ENCODE measurements around the gene SART1. TPM values are rescaled to one million over a fixed set of nuclear protein-coding genes. Genes with fewer than 3 reads are reported as not detected.
"Not testable (repeated sequence)": the region's sequence is repeated elsewhere in the genome, so short reads cannot be mapped to it uniquely, and the experiment has no call there.

Gene SART1
- polyA plus RNA-seq, 2 donors = 33.9 to 77.1 TPM

DNA sequence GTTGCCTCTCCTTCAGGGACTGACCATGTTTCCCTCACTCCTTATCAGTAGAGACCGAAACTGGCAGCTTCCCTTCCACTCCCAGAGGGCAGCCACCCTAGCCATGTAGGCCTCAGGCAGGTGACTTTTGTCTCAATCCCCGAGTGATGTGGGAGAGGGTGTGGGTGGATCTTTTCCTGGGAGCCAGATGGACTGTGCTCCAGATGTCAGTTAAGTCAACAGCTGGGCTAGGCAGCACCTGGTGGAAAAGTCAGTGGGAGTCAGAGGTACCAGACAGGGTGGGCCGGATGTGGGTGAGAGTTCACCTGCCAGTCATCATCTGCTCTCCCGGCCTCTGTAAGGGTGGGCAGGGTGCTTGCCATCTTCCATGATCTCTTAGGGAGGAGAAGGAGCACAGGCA is 42.7 kb downstream of the SART1 start:
- WGBS, 2 donors = 81 to 83% methylated on average over 4 of the region's 4 CpGs
- no peaks in the 10 kb centered on the region for H3K27me3 ChIP-seq (ENCODE audit: control insufficient read depth in 1 of 2, insufficient read depth in 2 of 2, low read length in 2 of 2)
- no peaks in the 10 kb centered on the region for H3K9me3 ChIP-seq (ENCODE audit: control insufficient read depth in 2 of 2, insufficient read depth in 1 of 2, low read depth in 1 of 2, low read length in 1 of 2)
- H3K36me3 ChIP-seq (ENCODE audit: control insufficient read depth in 2 of 2, insufficient read depth in 2 of 2, low read length in 1 of 2) = peaks cover 5 to 9% of the 10 kb centered on the region in 2 donors
- H3K4me1 ChIP-seq (ENCODE audit: control insufficient read depth in 2 of 2, insufficient read depth in 2 of 2, low read length in 1 of 2) = peaks cover 3 to 5% of the 10 kb centered on the region in 2 donors
- no peak overlapping the region for H3K4me3 ChIP-seq (ENCODE audit: low read depth in 1 of 2, low read length in 2 of 2)
- no peak overlapping the region for H3K27ac ChIP-seq (ENCODE audit: low read depth in 2 of 2, low read length in 1 of 2)

DNA sequence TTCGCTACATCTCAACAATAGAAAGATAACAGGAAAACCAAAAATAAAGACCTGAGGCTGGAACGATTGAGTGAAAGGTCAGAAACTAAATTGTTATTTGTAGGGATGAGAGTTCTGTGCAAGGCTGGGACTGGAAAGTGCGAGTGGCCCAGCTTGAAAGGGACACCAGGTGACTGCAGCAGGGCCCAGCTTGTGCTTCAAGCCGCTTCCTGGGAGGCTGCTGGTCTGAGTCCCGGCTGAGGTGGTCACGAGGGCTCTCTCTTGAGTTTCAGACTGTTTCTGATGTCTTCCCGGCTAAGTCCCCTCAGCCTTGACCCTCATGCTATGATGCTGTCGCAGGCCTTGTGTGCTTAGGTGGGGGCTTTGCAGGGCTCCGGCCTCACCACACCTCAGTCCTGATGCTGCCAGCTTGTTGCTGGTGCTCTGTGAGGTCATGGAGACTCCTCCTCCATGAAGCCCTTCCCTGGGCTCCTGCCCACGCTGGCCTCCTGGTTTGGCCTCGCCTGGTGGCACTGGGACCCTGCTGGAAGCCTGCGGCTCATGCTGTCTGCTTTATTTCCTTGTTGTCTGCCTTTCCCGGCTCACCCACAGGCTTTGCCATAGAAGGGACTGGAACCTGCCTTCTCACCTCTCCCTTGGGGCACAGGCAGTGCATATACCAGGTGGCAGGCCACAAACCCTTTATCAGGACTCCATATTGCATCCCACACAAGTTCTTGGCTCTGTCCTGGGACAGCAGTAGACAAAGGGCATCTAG is 44.8 kb downstream of the SART1 start:
- Histone ChIP-seq H3K4me3 (ENCODE audit: low read depth in 1 of 2, low read length in 2 of 2) (no peak overlapping the region), H3K36me3 (ENCODE audit: control insufficient read depth in 2 of 2, insufficient read depth in 2 of 2, low read length in 1 of 2) (peaks cover 0 to 4% of the 10 kb centered on the region in 2 donors), H3K27me3 (ENCODE audit: control insufficient read depth in 1 of 2, insufficient read depth in 2 of 2, low read length in 2 of 2) (no peaks in the 10 kb centered on the region), H3K27ac (ENCODE audit: low read depth in 2 of 2, low read length in 1 of 2) (no peak overlapping the region), H3K9me3 (ENCODE audit: control insufficient read depth in 2 of 2, insufficient read depth in 1 of 2, low read depth in 1 of 2, low read length in 1 of 2) (no peaks in the 10 kb centered on the region), H3K4me1 (ENCODE audit: control insufficient read depth in 2 of 2, insufficient read depth in 2 of 2, low read length in 1 of 2) (peaks cover 3 to 5% of the 10 kb centered on the region in 2 donors)
- WGBS, 2 donors = 85 to 94% methylated on average over 13 of the region's 13 CpGs

DNA sequence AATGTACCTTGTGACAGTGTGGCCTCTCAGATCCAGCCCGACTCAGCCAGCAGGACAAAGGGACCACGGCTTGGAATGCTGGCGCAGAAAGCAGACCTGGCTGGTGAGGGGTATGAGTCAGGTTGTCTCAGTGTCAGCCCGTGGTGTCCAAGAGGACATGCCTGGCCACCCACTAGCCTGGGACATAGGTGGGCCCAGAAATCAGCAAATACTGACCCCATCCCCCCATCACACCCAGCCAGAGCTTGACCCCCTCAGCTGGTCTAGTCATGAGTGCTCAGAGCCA is 45.3 kb downstream of the SART1 start:
- Histone ChIP-seq H3K9me3 (ENCODE audit: control insufficient read depth in 2 of 2, insufficient read depth in 1 of 2, low read depth in 1 of 2, low read length in 1 of 2) (no peaks in the 10 kb centered on the region), H3K27me3 (ENCODE audit: control insufficient read depth in 1 of 2, insufficient read depth in 2 of 2, low read length in 2 of 2) (no peaks in the 10 kb centered on the region), H3K4me1 (ENCODE audit: control insufficient read depth in 2 of 2, insufficient read depth in 2 of 2, low read length in 1 of 2) (peaks cover 3 to 5% of the 10 kb centered on the region in 2 donors), H3K36me3 (ENCODE audit: control insufficient read depth in 2 of 2, insufficient read depth in 2 of 2, low read length in 1 of 2) (peaks cover 0 to 4% of the 10 kb centered on the region in 2 donors), H3K4me3 (ENCODE audit: low read depth in 1 of 2, low read length in 2 of 2) (no peak overlapping the region), H3K27ac (ENCODE audit: low read depth in 2 of 2, low read length in 1 of 2) (no peak overlapping the region)
- 63 to 67% methylated on average over 4 of the region's 4 CpGs for WGBS, 2 donors

DNA sequence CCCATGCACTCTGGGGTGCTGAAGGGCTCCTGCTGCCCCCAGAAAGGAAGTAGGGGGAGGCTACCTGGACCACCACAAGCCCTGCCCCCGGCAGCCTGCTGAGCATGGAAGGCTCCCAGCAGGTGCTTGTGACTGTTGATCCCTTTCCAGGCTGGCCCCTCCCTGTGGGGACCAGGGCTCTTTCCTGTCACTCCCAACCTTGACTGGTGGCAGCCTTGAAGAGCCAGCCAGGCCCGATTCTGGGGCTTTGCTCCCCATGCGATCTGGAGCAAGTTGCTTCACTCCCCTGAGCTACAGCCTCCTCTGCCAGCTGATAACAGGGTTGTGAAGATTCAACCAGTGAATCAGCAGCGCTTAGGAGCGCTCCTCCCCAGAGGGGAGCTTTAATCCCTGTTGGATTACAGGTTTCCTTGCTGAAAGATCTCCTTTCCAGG is 45.7 kb downstream of the SART1 start:
- Histone ChIP-seq H3K36me3 (ENCODE audit: control insufficient read depth in 2 of 2, insufficient read depth in 2 of 2, low read length in 1 of 2) (peaks cover 0 to 4% of the 10 kb centered on the region in 2 donors), H3K9me3 (ENCODE audit: control insufficient read depth in 2 of 2, insufficient read depth in 1 of 2, low read depth in 1 of 2, low read length in 1 of 2) (no peaks in the 10 kb centered on the region), H3K27ac (ENCODE audit: low read depth in 2 of 2, low read length in 1 of 2) (no peak overlapping the region), H3K4me1 (ENCODE audit: control insufficient read depth in 2 of 2, insufficient read depth in 2 of 2, low read length in 1 of 2) (peaks cover 5 to 6% of the 10 kb centered on the region in 2 donors), H3K27me3 (ENCODE audit: control insufficient read depth in 1 of 2, insufficient read depth in 2 of 2, low read length in 2 of 2) (no peaks in the 10 kb centered on the region), H3K4me3 (ENCODE audit: low read depth in 1 of 2, low read length in 2 of 2) (no peak overlapping the region)
- 47 to 51% methylated on average over 5 of the region's 5 CpGs for WGBS, 2 donors

DNA sequence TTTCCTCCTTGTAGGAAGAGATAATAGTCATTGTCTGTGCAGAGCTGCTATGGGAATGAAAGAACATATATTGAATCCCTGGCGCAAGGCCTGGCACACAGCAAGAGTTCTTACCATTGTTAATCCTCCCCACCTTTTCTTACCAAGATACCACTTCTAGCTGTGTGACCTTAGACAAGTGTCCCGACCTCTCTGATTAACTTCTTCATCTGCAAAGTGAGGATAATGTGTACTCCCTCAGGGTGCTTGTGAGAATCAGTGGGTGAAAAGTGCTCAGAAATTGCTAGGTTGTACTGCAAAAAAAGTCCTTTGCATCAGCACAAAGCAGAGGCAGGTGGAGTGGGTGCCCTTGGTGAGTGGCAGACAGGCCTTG is 46.5 kb downstream of the SART1 start:
- Histone ChIP-seq H3K9me3 (ENCODE audit: control insufficient read depth in 2 of 2, insufficient read depth in 1 of 2, low read depth in 1 of 2, low read length in 1 of 2) (no peaks in the 10 kb centered on the region), H3K4me3 (ENCODE audit: low read depth in 1 of 2, low read length in 2 of 2) (no peak overlapping the region), H3K36me3 (ENCODE audit: control insufficient read depth in 2 of 2, insufficient read depth in 2 of 2, low read length in 1 of 2) (peaks cover 0 to 4% of the 10 kb centered on the region in 2 donors), H3K27me3 (ENCODE audit: control insufficient read depth in 1 of 2, insufficient read depth in 2 of 2, low read length in 2 of 2) (no peaks in the 10 kb centered on the region), H3K27ac (ENCODE audit: low read depth in 2 of 2, low read length in 1 of 2) (peak overlapping the region in 1 of 2 donors; percentile 29), H3K4me1 (ENCODE audit: control insufficient read depth in 2 of 2, insufficient read depth in 2 of 2, low read length in 1 of 2) (peaks cover 6% of the 10 kb centered on the region in 2 donors)
- WGBS, 2 donors = 84 to 87% methylated on average over 2 of the region's 2 CpGs

DNA sequence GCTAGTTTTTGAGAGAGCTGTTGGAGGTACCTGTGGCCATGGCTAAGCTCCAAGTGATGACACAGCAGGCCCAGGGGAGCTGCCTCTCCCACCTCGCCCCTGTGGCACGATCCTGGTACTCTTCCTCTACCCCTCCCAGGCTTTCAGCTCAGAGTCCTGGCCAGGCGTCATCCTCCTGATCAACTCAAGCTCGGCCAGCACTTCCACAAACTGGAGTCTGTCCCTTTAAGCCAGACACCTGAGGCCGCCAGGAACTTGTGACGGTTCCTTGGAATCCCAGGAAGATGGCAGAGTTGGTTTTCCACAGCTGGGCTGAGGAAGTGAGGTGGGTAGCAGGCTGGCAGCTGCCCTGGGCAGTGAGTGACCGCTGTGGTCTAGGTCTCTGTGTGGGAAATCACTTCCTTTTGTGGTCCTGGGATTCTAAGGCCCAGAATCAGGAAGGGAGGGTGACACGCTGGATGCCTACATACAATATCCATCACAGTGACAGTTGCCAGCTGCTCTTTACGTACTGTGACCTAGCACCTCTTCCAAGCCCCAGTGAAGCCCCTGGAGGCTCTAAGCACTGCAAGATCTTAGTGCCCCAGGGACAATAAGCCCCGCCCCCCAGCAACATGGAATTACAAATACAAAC is 47.1 kb downstream of the SART1 start:
- Histone ChIP-seq H3K27me3 (ENCODE audit: control insufficient read depth in 1 of 2, insufficient read depth in 2 of 2, low read length in 2 of 2) (no peaks in the 10 kb centered on the region), H3K36me3 (ENCODE audit: control insufficient read depth in 2 of 2, insufficient read depth in 2 of 2, low read length in 1 of 2) (peaks cover 0 to 4% of the 10 kb centered on the region in 2 donors), H3K4me3 (ENCODE audit: low read depth in 1 of 2, low read length in 2 of 2) (no peak overlapping the region), H3K27ac (ENCODE audit: low read depth in 2 of 2, low read length in 1 of 2) (peak overlapping the region in 1 of 2 donors; percentile 29), H3K9me3 (ENCODE audit: control insufficient read depth in 2 of 2, insufficient read depth in 1 of 2, low read depth in 1 of 2, low read length in 1 of 2) (no peaks in the 10 kb centered on the region), H3K4me1 (ENCODE audit: control insufficient read depth in 2 of 2, insufficient read depth in 2 of 2, low read length in 1 of 2) (peaks cover 3% of the 10 kb centered on the region in 2 donors)
- WGBS, 2 donors = 39 to 48% methylated on average over 10 of the region's 10 CpGs

DNA sequence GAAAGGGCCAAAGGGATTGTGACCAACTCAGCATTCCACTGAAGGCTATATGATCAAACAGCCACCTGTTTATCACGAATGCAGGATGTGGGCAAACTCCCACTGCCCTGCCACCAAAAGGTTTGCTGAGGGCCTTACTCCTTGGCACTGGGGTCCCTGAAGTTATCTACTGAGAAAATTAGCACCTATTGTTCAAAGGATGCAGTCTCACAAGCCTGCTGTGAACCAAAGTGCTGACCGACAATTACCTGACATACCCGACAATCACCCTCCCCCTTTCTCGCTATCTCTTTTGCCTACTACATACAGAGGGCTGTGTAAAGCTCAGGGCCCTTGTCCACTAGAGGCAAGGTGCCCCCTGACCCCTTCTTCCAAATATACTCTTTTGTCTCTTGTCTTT is 48.5 kb downstream of the SART1 start:
- not testable (repeated sequence) for H3K36me3 ChIP-seq (ENCODE audit: control insufficient read depth in 2 of 2, insufficient read depth in 2 of 2, low read length in 1 of 2); H3K4me1 ChIP-seq (ENCODE audit: control insufficient read depth in 2 of 2, insufficient read depth in 2 of 2, low read length in 1 of 2); H3K9me3 ChIP-seq (ENCODE audit: control insufficient read depth in 2 of 2, insufficient read depth in 1 of 2, low read depth in 1 of 2, low read length in 1 of 2); H3K27me3 ChIP-seq (ENCODE audit: control insufficient read depth in 1 of 2, insufficient read depth in 2 of 2, low read length in 2 of 2); H3K27ac ChIP-seq (ENCODE audit: low read depth in 2 of 2, low read length in 1 of 2); H3K4me3 ChIP-seq (ENCODE audit: low read depth in 1 of 2, low read length in 2 of 2)
- 60 to 79% methylated on average over 4 of the region's 4 CpGs for WGBS, 2 donors

DNA sequence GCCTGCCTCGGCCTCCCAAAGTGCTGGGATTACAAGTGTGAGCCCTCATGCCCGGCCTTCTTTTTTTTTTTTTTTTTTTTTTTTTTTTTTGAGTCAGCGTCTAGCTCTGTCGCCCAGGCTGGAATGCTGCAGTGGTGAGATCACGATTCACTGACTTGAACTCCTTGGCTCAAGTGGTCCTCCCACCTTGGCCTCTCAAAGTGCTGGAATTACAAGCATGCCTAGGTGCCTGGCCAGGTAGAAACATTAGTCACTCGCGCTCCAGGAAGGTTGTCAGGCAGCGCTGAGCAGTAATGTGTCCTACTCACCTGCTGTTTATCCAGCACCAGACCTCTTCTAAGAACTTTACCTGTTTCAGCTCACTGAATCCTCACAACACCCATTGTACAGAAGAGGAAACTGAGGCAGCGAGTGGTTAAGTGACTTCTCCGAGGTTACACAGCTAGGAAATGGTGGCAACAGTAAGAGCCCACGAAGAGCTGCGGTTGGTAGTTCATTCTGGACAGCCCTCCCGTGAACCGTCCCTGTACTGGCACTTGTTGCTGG is 49.8 kb downstream of the SART1 start:
- no peaks in the 10 kb centered on the region for H3K27me3 ChIP-seq (ENCODE audit: control insufficient read depth in 1 of 2, insufficient read depth in 2 of 2, low read length in 2 of 2)
- no peaks in the 10 kb centered on the region for H3K9me3 ChIP-seq (ENCODE audit: control insufficient read depth in 2 of 2, insufficient read depth in 1 of 2, low read depth in 1 of 2, low read length in 1 of 2)
- no peaks in the 10 kb centered on the region for H3K36me3 ChIP-seq (ENCODE audit: control insufficient read depth in 2 of 2, insufficient read depth in 2 of 2, low read length in 1 of 2)
- H3K27ac ChIP-seq (ENCODE audit: low read depth in 2 of 2, low read length in 1 of 2) = peak overlapping the region; percentile 85 to 90
- WGBS, 2 donors = 43 to 48% methylated on average over 12 to 14 of the region's 14 CpGs
- peak overlapping the region; percentile 42 to 46 for H3K4me3 ChIP-seq (ENCODE audit: low read depth in 1 of 2, low read length in 2 of 2)
- H3K4me1 ChIP-seq (ENCODE audit: control insufficient read depth in 2 of 2, insufficient read depth in 2 of 2, low read length in 1 of 2) = peaks cover 2 to 3% of the 10 kb centered on the region in 2 donors

DNA sequence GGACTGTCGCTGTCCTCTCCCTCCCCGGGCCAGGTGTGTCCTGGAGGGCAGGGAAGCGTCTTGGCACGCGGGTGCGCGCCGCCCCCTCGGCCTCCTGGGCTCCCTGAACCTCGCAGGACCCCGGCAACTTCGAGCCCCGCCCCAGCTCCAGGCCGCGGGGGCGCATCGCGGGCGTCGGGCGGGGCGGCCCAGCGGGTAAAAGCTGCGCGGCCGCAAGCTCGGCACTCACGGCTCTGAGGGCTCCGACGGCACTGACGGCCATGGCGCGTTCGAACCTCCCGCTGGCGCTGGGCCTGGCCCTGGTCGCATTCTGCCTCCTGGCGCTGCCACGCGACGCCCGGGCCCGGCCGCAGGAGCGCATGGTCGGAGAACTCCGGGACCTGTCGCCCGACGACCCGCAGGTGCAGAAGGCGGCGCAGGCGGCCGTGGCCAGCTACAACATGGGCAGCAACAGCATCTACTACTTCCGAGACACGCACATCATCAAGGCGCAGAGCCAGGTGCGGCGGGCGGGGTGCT is 50.3 kb downstream of the SART1 start, which contains the start of gene CST6:
TSS of gene CST6 (plus strand) at position 224 of the 519 bp plus-strand sequence. CDS start at position 261, 37 bp downstream.
- no peaks in the 10 kb centered on the region for H3K9me3 ChIP-seq (ENCODE audit: control insufficient read depth in 2 of 2, insufficient read depth in 1 of 2, low read depth in 1 of 2, low read length in 1 of 2)
- WGBS, 2 donors = 5 to 6% methylated on average over 55 to 61 of the region's 61 CpGs
- peaks cover 2 to 3% of the 10 kb centered on the region in 2 donors for H3K4me1 ChIP-seq (ENCODE audit: control insufficient read depth in 2 of 2, insufficient read depth in 2 of 2, low read length in 1 of 2)
- no peaks in the 10 kb centered on the region for H3K27me3 ChIP-seq (ENCODE audit: control insufficient read depth in 1 of 2, insufficient read depth in 2 of 2, low read length in 2 of 2)
- H3K36me3 ChIP-seq (ENCODE audit: control insufficient read depth in 2 of 2, insufficient read depth in 2 of 2, low read length in 1 of 2) = no peaks in the 10 kb centered on the region
- peak within 1 kb of the TSS; percentile 85 to 90 for H3K27ac ChIP-seq (ENCODE audit: low read depth in 2 of 2, low read length in 1 of 2)
- peak within 1 kb of the TSS; percentile 42 to 46 for H3K4me3 ChIP-seq (ENCODE audit: low read depth in 1 of 2, low read length in 2 of 2)
